ENCODE measurements around the gene RAPH1.

RAPH1 gene

GRCh38 chr2:203347375-203347774 lies 187.7 kb downstream of the RAPH1 start:
- no peak for DNase-seq

- DNase-seq = no peak
Observed at GRCh38 chr2:203346612-203347011, 188.5 kb downstream of the RAPH1 start.

GRCh38 chr2:203344667-203345066 lies 190.4 kb downstream of the RAPH1 start:
- no peak for DNase-seq

Measured in NCI-H1436 treated with DMSO at 0.1 percent for 48 hours (cell line).